Dedifferentiated amniotic fluid mesenchymal stem cell (primary cell): ENCODE data around the gene C16orf95.

Source experiments
- DNase-seq: peaks from one replicate; pipeline ENCODE4 v3.0.0-alpha.2; 2016; ENCODE audit errors: extremely low spot score

The C16orf95 gene

GRCh38 chr16:87332150-87332549 is 15.0 kb upstream of the C16orf95 start:
- no peak for DNase-seq

DNA sequence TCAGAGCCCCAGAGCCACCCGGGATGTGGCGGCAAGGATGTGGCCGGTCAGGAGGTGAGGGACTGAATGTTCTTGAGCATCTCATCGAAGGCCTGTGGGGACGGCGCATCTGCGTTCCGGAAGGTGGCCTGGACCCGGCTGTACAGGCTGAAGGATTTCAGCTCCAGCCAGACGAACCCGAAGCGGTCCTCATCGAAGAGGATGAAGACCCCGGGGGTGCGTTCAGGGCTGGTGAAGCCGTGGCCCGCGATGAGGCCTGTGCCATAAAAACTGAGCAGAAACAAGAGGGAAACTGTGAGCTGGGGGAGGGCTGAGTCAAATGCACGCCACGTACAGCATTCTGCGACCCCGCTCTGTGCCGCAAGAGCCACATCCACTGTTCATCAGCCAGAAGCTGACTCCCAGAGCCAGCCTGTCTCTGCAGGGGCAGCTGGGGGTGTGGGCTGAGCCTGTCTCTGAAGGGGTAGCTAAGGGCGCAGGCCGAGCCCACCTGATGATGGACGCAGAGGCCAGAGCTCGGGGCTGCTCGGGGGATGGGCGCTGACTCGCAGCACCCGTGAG is 14.1 kb upstream of the C16orf95 start:
- no peak for DNase-seq

- DNase-seq: no peak
These were observed 13.5 kb upstream of the C16orf95 start for GRCh38 chr16:87330646-87331045.

GRCh38 chr16:87330257-87330624 is 13.0 kb upstream of the C16orf95 start:
- DNase-seq: no peak

DNA sequence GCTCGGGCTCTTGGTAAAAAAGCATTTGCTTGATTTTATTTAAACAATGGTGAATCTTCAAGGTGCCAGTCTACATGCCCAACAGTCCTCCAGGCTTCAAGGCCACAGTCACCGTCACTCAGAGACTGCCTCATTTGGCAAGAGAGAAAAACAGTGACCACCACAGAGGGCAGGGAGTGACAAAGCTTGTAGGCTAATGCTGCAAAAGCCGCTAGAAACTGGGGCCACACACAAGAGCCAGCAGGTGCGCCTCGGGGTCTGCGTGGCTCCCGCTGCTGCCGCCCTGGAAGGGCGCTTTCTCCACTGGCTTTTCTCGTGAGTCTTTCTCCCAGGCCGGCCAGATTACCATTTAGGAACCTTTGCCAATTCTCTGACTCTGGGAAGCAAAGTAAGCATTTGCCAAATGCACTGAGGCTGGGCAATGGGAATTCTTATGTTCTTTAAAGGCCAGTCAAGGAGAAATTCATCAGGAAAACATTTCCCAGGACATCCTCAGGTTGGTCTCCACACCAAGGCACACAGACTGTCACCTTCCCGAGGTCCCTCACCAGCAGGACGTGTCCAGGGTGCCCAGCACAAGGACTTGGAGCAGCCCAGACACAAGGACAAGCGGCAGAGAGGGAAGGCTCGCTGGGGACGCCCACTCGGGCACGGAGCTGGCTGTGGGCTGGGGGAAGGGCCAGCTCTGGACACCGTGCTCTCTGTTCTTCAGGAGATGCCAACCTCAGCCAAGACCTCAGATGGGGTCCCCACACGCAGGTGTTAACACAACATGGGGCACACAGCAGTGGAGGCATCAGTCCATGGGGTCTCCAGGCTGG is 12.5 kb upstream of the C16orf95 start:
- DNase-seq: no peak

DNA sequence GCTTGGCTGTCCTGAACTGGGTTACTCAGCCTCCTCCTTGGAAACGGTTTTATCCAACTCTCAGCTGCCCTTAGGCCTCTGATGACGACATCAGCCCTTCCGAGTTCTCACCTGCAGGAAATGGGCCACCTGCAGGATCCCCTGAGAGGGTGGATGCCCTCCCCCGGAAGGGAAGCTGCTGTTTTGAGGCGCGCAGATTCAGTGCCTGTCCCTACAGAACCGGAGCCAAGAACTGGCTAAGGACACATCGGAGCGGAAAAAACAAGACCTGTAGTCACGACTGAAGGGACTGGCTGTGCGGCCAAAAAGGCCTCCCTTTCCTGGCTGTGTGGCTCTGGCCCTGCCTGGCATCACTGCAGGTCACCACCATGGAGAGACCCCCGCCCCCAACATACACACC is 11.7 kb upstream of the C16orf95 start:
- DNase-seq: no peak

- no peak for DNase-seq
These were observed 10.8 kb upstream of the C16orf95 start for GRCh38 chr16:87327798-87328495.

GRCh38 chr16:87326151-87326571 is 9.0 kb upstream of the C16orf95 start:
- DNase-seq: no peak

- no peak for DNase-seq
These were observed 8.2 kb upstream of the C16orf95 start for GRCh38 chr16:87325423-87325858.

- no peak for DNase-seq
These were observed 7.5 kb upstream of the C16orf95 start for GRCh38 chr16:87324411-87325275.

DNA sequence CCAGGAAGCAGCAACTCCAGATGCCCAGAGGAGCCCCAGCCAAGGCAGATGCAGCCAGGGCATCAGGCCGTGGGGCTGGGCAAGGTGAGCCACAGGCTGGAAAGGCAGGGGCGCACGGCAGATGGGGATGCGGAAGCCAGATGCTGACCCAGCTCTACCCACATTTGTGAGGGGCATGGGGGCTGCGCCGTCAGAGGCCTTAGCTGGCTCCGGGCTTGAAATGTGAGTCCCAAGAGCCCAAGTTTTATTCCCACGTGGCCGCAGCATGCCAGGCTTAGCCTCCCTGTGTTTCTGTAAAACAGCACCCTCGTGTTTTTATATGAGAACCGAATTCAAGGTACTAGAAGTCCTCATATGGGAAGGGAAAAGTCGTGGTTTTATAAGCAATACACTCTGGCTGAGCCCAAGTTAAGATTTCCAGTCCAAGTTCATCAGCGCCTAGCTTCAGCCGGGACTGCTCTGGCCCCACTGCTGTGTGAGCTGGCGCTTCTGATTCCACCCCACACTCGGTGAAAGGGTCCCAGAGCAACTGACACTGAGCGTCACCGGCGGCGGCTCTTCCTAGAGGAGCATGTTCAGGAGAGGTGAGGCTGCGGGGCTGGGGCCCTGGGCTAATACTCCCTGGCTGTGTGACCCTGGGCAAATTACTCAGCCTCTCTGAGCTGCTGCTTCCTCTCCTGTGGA is 6.7 kb upstream of the C16orf95 start:
- DNase-seq: no peak

DNA sequence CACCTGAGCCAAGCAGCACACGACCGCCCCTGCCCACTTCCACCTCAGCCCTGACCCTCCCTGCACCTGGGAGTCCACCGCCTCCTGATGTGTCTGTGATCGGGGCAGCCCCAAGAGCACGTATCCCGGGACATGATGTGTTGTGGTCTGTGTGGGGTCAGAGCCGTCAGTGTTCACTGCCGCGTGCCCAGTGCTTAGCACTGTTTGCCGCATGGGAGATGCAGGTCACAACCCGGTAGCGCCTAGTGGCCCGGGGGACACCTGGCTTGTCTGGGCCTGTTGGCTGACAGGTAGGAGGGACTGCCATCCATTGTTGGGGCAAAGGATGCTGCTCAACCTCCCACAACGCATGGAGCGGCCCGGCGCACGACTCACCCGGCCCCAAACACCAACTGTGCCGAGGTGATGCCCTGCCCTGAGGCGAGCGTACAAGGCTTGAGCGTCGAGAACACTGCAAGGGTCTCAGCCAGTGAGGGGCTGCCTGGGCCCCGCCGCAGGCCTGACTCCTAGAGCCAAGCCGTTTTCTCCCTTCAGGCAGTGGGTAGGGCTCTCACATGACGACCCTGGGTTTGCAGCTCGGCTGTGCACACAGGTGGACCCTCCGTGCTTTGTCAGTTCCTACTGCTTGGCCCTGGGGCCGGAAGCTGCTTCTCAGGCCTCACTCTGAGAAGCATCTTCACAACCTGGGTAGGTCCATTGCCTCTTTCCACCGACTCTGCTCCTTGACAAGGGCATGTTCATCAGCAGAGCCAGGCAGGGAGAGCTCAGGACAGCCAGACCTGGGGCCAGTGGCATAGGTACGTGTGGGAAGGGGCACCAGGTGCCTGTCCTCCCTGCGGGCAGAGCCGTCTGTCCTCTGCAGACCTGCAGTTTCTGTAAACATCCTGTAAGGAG is 5.9 kb upstream of the C16orf95 start:
- no peak for DNase-seq

- no peak for DNase-seq
These were observed 5.2 kb upstream of the C16orf95 start for GRCh38 chr16:87322360-87322759.

GRCh38 chr16:87321336-87322107 is 4.3 kb upstream of the C16orf95 start:
- DNase-seq: no peak

DNA sequence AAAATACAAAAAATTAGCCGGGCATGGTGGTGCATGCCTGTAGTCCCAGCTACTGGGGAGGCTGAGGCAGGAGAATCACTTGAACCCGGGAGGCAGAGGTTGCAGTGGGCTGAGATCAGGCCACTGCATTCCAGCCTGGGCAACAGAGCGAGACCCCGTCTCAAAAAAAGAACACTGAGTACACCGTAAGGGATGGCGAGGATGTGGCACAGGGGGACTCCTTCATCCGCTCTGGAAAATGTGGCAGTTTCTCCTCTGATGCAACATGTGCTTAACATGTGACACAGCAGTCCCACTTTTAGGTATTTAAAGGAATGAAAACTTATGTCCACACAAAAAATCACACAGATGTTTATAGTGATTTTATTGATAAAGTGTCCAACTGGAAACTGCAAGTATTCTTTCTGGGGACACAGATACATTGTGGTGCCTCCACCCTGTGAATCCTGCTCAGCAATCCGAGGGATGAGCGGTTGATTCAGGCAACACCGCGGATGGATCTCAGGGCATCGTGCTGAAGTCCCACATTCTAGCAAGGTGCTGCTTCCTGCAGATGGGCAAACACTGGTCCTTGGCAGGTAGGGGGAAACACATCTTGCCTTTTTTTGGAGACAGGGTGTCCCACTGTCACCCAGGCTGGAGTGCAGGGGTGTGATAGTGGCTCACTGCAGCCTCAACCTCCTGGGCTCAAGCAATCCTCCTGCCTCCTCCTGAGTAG is 3.5 kb upstream of the C16orf95 start:
- DNase-seq: no peak

GRCh38 chr16:87319997-87320491 is 2.9 kb upstream of the C16orf95 start:
- DNase-seq: no peak

DNA sequence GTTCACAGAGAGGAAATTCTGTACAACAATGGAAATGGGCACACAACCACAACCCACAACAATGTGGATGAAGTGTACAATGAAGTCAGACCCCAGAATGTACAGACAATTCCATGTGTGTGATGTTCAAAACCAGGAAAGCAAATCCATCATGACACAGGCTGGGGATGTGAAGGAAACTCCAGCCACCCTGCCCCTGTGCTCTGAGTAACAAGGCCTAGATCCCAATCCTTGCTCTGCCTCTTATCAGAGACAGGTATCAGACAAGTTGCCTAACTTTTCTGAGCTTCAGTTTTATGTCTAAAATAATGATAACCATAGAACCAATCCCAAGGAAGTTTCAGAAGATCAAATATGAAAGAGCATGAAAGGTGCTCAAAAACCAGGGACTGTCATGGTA is 1.8 kb upstream of the C16orf95 start:
- no peak for DNase-seq

GRCh38 chr16:87317750-87318644 is 805 bp upstream of the C16orf95 start:
- peak; percentile 64 for DNase-seq
